ENCODE results near the gene EFR3B.

Gene EFR3B

GRCh38 chr2:25036221-25036559 lies 5.7 kb upstream of the EFR3B start:
- TF ChIP-seq, protein P1, sequence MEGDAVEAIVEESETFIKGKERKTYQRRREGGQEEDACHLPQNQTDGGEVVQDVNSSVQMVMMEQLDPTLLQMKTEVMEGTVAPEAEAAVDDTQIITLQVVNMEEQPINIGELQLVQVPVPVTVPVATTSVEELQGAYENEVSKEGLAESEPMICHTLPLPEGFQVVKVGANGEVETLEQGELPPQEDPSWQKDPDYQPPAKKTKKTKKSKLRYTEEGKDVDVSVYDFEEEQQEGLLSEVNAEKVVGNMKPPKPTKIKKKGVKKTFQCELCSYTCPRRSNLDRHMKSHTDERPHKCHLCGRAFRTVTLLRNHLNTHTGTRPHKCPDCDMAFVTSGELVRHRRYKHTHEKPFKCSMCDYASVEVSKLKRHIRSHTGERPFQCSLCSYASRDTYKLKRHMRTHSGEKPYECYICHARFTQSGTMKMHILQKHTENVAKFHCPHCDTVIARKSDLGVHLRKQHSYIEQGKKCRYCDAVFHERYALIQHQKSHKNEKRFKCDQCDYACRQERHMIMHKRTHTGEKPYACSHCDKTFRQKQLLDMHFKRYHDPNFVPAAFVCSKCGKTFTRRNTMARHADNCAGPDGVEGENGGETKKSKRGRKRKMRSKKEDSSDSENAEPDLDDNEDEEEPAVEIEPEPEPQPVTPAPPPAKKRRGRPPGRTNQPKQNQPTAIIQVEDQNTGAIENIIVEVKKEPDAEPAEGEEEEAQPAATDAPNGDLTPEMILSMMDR (conservative IDR thresholded peaks at IDR 0.05) = no peak
- H3K27ac ChIP-seq = no peak overlapping the region

- H3K27ac ChIP-seq = no peak overlapping the region
- TF ChIP-seq, protein P1 (conservative IDR thresholded peaks at IDR 0.05) = no peak
These were observed 2.8 kb upstream of the EFR3B start for GRCh38 chr2:25039126-25039525.

- TF ChIP-seq, protein P1 (conservative IDR thresholded peaks at IDR 0.05) = peak; percentile 62
- peak overlapping the region; percentile 75 for H3K27ac ChIP-seq
These were observed 459 bp upstream of the EFR3B start for GRCh38 chr2:25041307-25041927.

DNA sequence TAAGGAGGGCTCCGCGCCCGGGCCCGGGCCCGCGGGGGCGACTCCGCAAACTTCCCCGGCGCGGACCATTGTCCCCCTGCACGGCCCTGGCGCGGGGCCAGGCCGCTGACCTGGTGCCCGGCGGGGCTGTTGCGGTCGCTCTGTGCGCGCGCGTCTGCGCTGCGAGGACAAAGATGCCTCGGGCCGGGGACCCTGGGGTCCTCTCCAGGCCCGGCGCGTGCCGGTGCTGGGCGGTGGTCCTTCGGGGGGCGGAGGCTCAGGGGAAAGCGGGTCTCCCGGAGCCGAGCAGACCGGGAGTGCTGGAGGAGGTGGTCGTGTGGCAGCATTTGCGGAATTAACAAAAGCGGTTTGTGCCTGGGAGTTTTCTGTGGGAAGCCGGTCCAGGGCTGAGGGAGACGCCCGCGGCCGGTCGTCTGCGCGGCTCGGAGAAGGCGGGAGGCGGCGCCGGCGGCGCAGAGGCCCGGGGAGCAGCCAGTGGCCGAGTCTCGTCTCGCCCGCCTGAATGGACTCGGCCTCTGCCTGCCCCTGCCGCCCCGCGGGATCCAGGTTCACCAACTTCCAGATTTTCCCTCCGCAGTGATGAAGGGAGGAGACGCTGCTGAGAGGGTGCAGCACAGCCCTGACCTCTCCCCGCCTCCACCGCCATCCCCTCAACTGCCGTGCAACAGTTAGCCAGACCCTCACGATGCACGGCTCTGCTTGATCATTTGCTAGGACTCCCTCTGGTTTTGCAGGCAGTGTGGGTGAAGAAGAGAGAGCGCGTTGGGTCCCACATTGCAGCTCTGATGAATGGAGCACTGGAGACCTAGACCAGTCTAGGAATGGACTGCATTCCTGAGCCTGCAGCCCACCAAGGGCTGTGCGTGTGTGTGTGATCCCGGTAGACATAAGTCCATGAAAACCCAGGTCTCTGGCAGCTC lies 705 bp downstream of the EFR3B start:
- H3K27ac ChIP-seq = peak overlapping the region; percentile 75
- TF ChIP-seq, protein P1 (conservative IDR thresholded peaks at IDR 0.05) = no peak

GRCh38 chr2:25043241-25043867 lies 1.5 kb downstream of the EFR3B start:
- no peak overlapping the region for H3K27ac ChIP-seq
- TF ChIP-seq, protein P1 (conservative IDR thresholded peaks at IDR 0.05) = no peak

DNA sequence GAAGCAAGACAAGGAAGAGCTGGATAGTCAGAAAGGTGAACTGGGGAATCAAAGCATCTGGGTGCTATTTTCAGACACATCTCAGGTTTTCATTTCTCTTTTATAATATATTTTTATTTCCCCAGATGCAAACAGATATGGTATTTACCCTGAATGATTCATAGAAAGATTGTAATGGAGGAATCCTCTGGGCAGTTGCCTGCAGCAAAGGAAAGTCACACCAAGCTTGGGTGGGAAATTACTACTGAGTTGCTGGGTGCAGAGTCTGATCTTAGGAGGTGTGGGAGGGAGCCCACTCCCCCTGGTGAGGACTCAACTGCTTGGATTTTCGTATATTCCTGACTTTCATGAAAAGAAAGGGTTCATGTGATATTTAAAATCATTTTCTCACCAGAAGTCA lies 2.1 kb downstream of the EFR3B start:
- H3K27ac ChIP-seq = no peak overlapping the region
- TF ChIP-seq, protein P1 (conservative IDR thresholded peaks at IDR 0.05) = no peak

- TF ChIP-seq, protein P1 (conservative IDR thresholded peaks at IDR 0.05) = no peak
- no peak overlapping the region for H3K27ac ChIP-seq
These were observed 3.1 kb downstream of the EFR3B start for GRCh38 chr2:25044990-25045389.

Measured in VCaP (cell line).